GM21786 (cell line): ENCODE data around the gene NDFIP1.
"Not testable (repeated sequence)": the region's sequence is repeated elsewhere in the genome, so short reads cannot be mapped to it uniquely, and the experiment has no call there.

Experiments
- ATAC-seq: cut with Tn5 transposase; IDR thresholded peaks from one replicate; pipeline ENCODE4 v1.9.1; 2021; ENCODE audit not compliant: unreplicated experiment

The NDFIP1 gene

GRCh38 chr5:142183561-142183960, 75.0 kb downstream of the NDFIP1 start:
- no peak for ATAC-seq

GRCh38 chr5:142184988-142185387, 76.4 kb downstream of the NDFIP1 start:
- ATAC-seq, result no peak

- ATAC-seq, result no peak
Observed at GRCh38 chr5:142186514-142186856, 77.9 kb downstream of the NDFIP1 start.

- no peak for ATAC-seq
Observed at GRCh38 chr5:142186857-142187594, 78.4 kb downstream of the NDFIP1 start.

- not testable (repeated sequence) for ATAC-seq
Observed at GRCh38 chr5:142188691-142189090, 80.1 kb downstream of the NDFIP1 start.

- ATAC-seq, result no peak
Observed at GRCh38 chr5:142189813-142190212, 81.2 kb downstream of the NDFIP1 start.

GRCh38 chr5:142191776-142192175, 83.2 kb downstream of the NDFIP1 start:
- ATAC-seq, result no peak

GRCh38 chr5:142192286-142193113, 83.9 kb downstream of the NDFIP1 start:
- no peak for ATAC-seq

- ATAC-seq, result no peak
Observed at GRCh38 chr5:142193114-142193428, 84.5 kb downstream of the NDFIP1 start.

GRCh38 chr5:142197098-142197497, 88.5 kb downstream of the NDFIP1 start:
- ATAC-seq, result no peak

GRCh38 chr5:142197781-142198180, 89.2 kb downstream of the NDFIP1 start:
- no peak for ATAC-seq

- ATAC-seq, result no peak
Observed at GRCh38 chr5:142199388-142199787, 90.8 kb downstream of the NDFIP1 start.

GRCh38 chr5:142200387-142200786, 91.8 kb downstream of the NDFIP1 start:
- ATAC-seq, result no peak

- no peak for ATAC-seq
Observed at GRCh38 chr5:142201471-142201887, 92.9 kb downstream of the NDFIP1 start.

- no peak for ATAC-seq
Observed at GRCh38 chr5:142202282-142202681, 93.7 kb downstream of the NDFIP1 start.
